Measurements from ENCODE around the gene PLEKHM2. TPM values are rescaled to one million over a fixed set of nuclear protein-coding genes. Genes with fewer than 3 reads are reported as not detected.

Gene PLEKHM2
- polyA plus RNA-seq, 1 donor from 2014 or later: 40.1 TPM

GRCh38 chr1:15667362-15667761 lies 16.8 kb upstream of the PLEKHM2 start:
- Histone ChIP-seq H4K20me1 (ENCODE audit: insufficient read depth) (no peaks in the 10 kb centered on the region), H3K4me2 (ENCODE audit: low read length) (no peak overlapping the region), H3F3A (ENCODE audit: insufficient read depth, low read length, poor library complexity, severe bottlenecking) (no peaks in the 10 kb centered on the region), H3K9me2 (ENCODE audit: insufficient read depth, low read length) (no peaks in the 10 kb centered on the region), H3K27me3 (ENCODE audit: insufficient read depth, low read depth, low read length) (no peaks in the 10 kb centered on the region), H3K79me2 (replicated peaks; ENCODE audit: insufficient read depth, low read length) (no peaks in the 10 kb centered on the region), H3K4me3 (ENCODE audit: low read length) (no peak overlapping the region), H3K27ac (ENCODE audit: low read length) (no peak overlapping the region), H3K36me3 (ENCODE audit: insufficient read depth, low read length) (no peaks in the 10 kb centered on the region), H3K9ac (ENCODE audit: low read length) (no peak overlapping the region), H2AFZ (ENCODE audit: low read depth, low read length) (no peak overlapping the region), H3K9me3 (ENCODE audit: low read length) (no peaks in the 10 kb centered on the region)
- TF ChIP-seq TAF1 (IDR thresholded peaks at IDR 0.05; ENCODE audit: low read depth) (no peak), EP300 (conservative IDR thresholded peaks at IDR 0.05; ENCODE audit: poor library complexity, severe bottlenecking) (no peak), RAD21 (conservative IDR thresholded peaks at IDR 0.05) (no peak), POLR2AphosphoS5 (IDR thresholded peaks at IDR 0.05) (no peak), MXI1 (conservative IDR thresholded peaks at IDR 0.05; ENCODE audit: poor library complexity, severe bottlenecking) (no peak), EZH2 (IDR thresholded peaks at IDR 0.05; ENCODE audit: borderline replicate concordance, insufficient read depth, low read length, poor library complexity, severe bottlenecking) (no peak), SMC3 (conservative IDR thresholded peaks at IDR 0.05; ENCODE audit: poor library complexity) (no peak)
- TF ChIP-seq, protein P1, sequence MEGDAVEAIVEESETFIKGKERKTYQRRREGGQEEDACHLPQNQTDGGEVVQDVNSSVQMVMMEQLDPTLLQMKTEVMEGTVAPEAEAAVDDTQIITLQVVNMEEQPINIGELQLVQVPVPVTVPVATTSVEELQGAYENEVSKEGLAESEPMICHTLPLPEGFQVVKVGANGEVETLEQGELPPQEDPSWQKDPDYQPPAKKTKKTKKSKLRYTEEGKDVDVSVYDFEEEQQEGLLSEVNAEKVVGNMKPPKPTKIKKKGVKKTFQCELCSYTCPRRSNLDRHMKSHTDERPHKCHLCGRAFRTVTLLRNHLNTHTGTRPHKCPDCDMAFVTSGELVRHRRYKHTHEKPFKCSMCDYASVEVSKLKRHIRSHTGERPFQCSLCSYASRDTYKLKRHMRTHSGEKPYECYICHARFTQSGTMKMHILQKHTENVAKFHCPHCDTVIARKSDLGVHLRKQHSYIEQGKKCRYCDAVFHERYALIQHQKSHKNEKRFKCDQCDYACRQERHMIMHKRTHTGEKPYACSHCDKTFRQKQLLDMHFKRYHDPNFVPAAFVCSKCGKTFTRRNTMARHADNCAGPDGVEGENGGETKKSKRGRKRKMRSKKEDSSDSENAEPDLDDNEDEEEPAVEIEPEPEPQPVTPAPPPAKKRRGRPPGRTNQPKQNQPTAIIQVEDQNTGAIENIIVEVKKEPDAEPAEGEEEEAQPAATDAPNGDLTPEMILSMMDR (IDR thresholded peaks at IDR 0.05; ENCODE audit: poor library complexity, severe bottlenecking): no peak
- TF ChIP-seq, protein P2, sequence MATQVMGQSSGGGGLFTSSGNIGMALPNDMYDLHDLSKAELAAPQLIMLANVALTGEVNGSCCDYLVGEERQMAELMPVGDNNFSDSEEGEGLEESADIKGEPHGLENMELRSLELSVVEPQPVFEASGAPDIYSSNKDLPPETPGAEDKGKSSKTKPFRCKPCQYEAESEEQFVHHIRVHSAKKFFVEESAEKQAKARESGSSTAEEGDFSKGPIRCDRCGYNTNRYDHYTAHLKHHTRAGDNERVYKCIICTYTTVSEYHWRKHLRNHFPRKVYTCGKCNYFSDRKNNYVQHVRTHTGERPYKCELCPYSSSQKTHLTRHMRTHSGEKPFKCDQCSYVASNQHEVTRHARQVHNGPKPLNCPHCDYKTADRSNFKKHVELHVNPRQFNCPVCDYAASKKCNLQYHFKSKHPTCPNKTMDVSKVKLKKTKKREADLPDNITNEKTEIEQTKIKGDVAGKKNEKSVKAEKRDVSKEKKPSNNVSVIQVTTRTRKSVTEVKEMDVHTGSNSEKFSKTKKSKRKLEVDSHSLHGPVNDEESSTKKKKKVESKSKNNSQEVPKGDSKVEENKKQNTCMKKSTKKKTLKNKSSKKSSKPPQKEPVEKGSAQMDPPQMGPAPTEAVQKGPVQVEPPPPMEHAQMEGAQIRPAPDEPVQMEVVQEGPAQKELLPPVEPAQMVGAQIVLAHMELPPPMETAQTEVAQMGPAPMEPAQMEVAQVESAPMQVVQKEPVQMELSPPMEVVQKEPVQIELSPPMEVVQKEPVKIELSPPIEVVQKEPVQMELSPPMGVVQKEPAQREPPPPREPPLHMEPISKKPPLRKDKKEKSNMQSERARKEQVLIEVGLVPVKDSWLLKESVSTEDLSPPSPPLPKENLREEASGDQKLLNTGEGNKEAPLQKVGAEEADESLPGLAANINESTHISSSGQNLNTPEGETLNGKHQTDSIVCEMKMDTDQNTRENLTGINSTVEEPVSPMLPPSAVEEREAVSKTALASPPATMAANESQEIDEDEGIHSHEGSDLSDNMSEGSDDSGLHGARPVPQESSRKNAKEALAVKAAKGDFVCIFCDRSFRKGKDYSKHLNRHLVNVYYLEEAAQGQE (IDR thresholded peaks at IDR 0.05; ENCODE audit: borderline replicate concordance): no peak

DNA sequence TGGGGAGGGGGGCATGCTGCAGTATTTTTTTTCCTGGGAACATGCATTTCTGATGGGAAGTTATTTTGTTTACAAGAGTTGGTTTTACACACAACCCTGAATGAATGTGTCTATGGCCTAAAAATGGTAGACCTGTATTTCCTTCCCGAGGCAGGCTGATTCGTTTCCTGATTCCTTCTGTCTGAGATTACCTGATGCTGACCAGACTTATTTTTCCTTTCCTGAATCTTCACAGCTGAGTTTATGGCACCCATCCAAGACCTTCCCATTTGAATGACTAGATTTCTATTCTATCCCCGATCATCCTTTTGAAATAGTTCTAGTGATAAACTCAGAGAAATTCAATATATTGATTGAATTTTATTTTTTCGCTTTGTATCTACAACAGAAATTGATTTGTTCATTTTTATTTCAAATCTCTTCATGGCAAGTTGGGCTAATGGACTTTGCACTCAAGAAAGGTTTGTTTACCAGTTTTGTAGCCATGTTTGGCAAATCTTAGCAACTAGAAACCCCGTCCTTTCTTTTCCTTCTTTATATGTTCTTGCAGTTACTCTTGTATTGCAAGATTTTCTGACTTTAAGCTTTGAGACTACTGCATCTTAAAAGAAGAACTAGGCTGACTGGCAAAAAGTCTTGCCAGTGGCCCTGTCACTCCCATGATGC lies 15.9 kb upstream of the PLEKHM2 start:
- Histone ChIP-seq H2AFZ (ENCODE audit: low read depth, low read length) (no peak overlapping the region), H3K9me3 (ENCODE audit: low read length) (no peaks in the 10 kb centered on the region), H3K27me3 (ENCODE audit: insufficient read depth, low read depth, low read length) (no peaks in the 10 kb centered on the region), H3K27ac (ENCODE audit: low read length) (no peak overlapping the region), H3K9ac (ENCODE audit: low read length) (no peak overlapping the region), H3K79me2 (replicated peaks; ENCODE audit: insufficient read depth, low read length) (no peaks in the 10 kb centered on the region), H3K4me3 (ENCODE audit: low read length) (no peak overlapping the region), H3K9me2 (ENCODE audit: insufficient read depth, low read length) (no peaks in the 10 kb centered on the region), H3F3A (ENCODE audit: insufficient read depth, low read length, poor library complexity, severe bottlenecking) (no peaks in the 10 kb centered on the region), H3K36me3 (ENCODE audit: insufficient read depth, low read length) (no peaks in the 10 kb centered on the region), H3K4me2 (ENCODE audit: low read length) (no peak overlapping the region), H4K20me1 (ENCODE audit: insufficient read depth) (no peaks in the 10 kb centered on the region)
- no peak for TF ChIP-seq MXI1 (conservative IDR thresholded peaks at IDR 0.05; ENCODE audit: poor library complexity, severe bottlenecking)
- TF ChIP-seq, protein P2 (IDR thresholded peaks at IDR 0.05; ENCODE audit: borderline replicate concordance): no peak
- TF ChIP-seq TAF1 (IDR thresholded peaks at IDR 0.05; ENCODE audit: low read depth): no peak
- no peak for TF ChIP-seq EZH2 (IDR thresholded peaks at IDR 0.05; ENCODE audit: borderline replicate concordance, insufficient read depth, low read length, poor library complexity, severe bottlenecking)
- TF ChIP-seq SMC3 (conservative IDR thresholded peaks at IDR 0.05; ENCODE audit: poor library complexity): no peak
